Gastrocnemius medialis (tissue), 4 donors: Measurements from ENCODE around the gene BICDL2.

Experiments
- POLR2A ChIP-seq, 2 donors: fragments of 450-650 bp; IDR thresholded peaks; one replicate each; pipeline ENCODE4 v1.6.1; 2017; ENCODE audit warnings: antibody characterized with exemption in 2 of 2, mild to moderate bottlenecking in 2 of 2, moderate library complexity in 2 of 2
- TF ChIP-seq, protein P1 (sequence below), 5 experiments: fragments of 450-650 bp in 3 of 5; fragments of 200-600 bp in 2 of 5; sonication (generic) in 2 of 5; IDR thresholded peaks in 4 of 5; conservative IDR thresholded peaks in 1 of 5; 1 replicate in 4 of 5; 2 replicates in 1 of 5; pipeline ENCODE4 v1.5.1; 2016 to 2019; ENCODE audit warnings: antibody characterized with exemption in 5 of 5, mild to moderate bottlenecking in 3 of 5, moderate library complexity in 3 of 5

DNA sequence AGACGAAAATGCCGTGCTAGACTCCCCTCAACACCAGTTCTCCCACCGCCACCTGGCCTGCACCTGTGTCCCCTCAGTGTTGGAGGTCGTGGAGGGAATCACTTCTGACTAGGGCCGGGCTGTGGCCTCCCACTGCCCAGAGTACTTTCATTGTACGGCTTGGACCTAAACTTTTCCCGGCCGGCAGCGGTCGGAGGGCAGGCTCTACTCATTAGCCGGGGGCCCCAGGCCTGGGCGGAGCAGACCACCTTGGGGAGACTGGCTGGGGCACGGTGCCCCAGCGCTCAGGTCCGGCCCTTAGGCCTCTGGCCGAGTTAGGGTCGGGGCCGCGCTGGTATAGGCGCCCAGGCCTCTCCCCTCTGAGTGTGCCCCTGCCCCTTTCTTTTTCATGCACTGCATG lies 19.4 kb downstream of the BICDL2 start:
- TF ChIP-seq, protein P1, sequence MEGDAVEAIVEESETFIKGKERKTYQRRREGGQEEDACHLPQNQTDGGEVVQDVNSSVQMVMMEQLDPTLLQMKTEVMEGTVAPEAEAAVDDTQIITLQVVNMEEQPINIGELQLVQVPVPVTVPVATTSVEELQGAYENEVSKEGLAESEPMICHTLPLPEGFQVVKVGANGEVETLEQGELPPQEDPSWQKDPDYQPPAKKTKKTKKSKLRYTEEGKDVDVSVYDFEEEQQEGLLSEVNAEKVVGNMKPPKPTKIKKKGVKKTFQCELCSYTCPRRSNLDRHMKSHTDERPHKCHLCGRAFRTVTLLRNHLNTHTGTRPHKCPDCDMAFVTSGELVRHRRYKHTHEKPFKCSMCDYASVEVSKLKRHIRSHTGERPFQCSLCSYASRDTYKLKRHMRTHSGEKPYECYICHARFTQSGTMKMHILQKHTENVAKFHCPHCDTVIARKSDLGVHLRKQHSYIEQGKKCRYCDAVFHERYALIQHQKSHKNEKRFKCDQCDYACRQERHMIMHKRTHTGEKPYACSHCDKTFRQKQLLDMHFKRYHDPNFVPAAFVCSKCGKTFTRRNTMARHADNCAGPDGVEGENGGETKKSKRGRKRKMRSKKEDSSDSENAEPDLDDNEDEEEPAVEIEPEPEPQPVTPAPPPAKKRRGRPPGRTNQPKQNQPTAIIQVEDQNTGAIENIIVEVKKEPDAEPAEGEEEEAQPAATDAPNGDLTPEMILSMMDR (IDR thresholded peaks at IDR 0.05 in 4 of 5, conservative IDR thresholded peaks at IDR 0.05 in 1 of 5), result no peak
- TF ChIP-seq POLR2A (IDR thresholded peaks at IDR 0.05), result no peak
